A549 (cell line): Measurements from ENCODE around the gene HTR1E. TPM values are rescaled to one million over a fixed set of nuclear protein-coding genes. Genes with fewer than 3 reads are reported as not detected.
A peak's percentile ranks its signal among the peaks of the same experiment; 100 is the strongest.

Source experiments
- ATAC-seq, 2 experiments: fragments of 200-7000 bp in 1 of 2; fragments of >200 bp in 1 of 2; cut with Nextera tagmentation in 1 of 2; cut with Tn5 transposase in 1 of 2; 3 replicates each; pipeline versions ENCODE4 v1.8.0 to v1.9.1; 2018 to 2020; ENCODE audit warnings: mild to moderate bottlenecking in 1 of 2, moderate library complexity in 1 of 2
- CTCF ChIA-PET: fragments of 300-600 bp; sonication (Branson Sonifier 250); formaldehyde crosslinking; extraction: SDS; loops from one replicate; lab custom pipeline; 2021; ENCODE audit warnings: antibody characterized with exemption, inconsistent platforms; lab: Yijun Ruan, JAX
- POLR2A ChIA-PET: fragments of 350-600 bp; formaldehyde crosslinking; extraction: SDS; loops from one replicate; lab custom pipeline; 2021; ENCODE audit warnings: antibody characterized with exemption, inconsistent platforms; lab: Yijun Ruan, JAX
- DNase-seq, 2 experiments: peaks; one replicate each; pipeline versions ENCODE4 v3.0.0 to v3.0.0-alpha.2; 2011 to 2016; ENCODE audit warnings: low read depth in 1 of 2, low spot score in 1 of 2
- FAIRE-seq: peaks from 2 replicates; lab custom pipeline; 2011; peaks lifted over from hg19 to GRCh38; lab: Jason Lieb, UNC
- H3K27ac ChIP-seq, 2 experiments: fragments of >200 bp; sonication (Bioruptor Twin); formaldehyde crosslinking; 3 replicates each; pipeline ENCODE4 v1.5.1; 2016 to 2017
- H3K4me1 ChIP-seq: fragments of >200 bp; sonication (Bioruptor Twin); formaldehyde crosslinking; 3 replicates; pipeline ENCODE4 v1.6.1; 2016
- H3K4me2 ChIP-seq: fragments of >200 bp; sonication (Bioruptor Twin); formaldehyde crosslinking; 3 replicates; pipeline ENCODE4 v1.6.1; 2016
- H3K4me3 ChIP-seq: fragments of >200 bp; sonication (Bioruptor Twin); formaldehyde crosslinking; 3 replicates; pipeline ENCODE4 v1.5.1; 2016
- H3K9me3 ChIP-seq: fragments of >200 bp; sonication (Bioruptor Twin); formaldehyde crosslinking; 3 replicates; pipeline ENCODE4 v1.6.1; 2016
- CBX8 ChIP-seq: fragments of 200-600 bp; sonication (generic); IDR thresholded peaks from 2 replicates; pipeline ENCODE4 v1.6.1; 2016
- MAFK ChIP-seq: fragments of 450-650 bp; IDR thresholded peaks from 2 replicates; pipeline ENCODE4 v1.6.1; 2014; ENCODE audit not compliant: partially characterized antibody
- WGBS: methylation state at CpG from one replicate; pipeline ENCODE4 v1.1.6; 2017; ENCODE audit errors: missing lambda C conversion rate; 5-methylcytosine and 5-hydroxymethylcytosine counted together
- polyA plus RNA-seq, 4 experiments: library from polyadenylated mRNA; depleted of rRNA in 3 of 4; stranded (reverse); fragments of >200 nt; fragmentation: RNase III in 1 of 4; extraction: RNeasy Plus Mini Kit Qiagen cat#74134 plus additional on column Dnase treatment in 1 of 4; gene quantifications; 2 replicates in 3 of 4; 3 replicates in 1 of 4; pipeline ENCODE4 v1.2.3, GENCODE V29; 2011 to 2017
- small RNA-seq, 6 experiments: library from RNA; depleted of rRNA; stranded (forward); fragments of <200 nt; gene quantifications; one replicate each; pipeline ENCODE3, GENCODE V24; 2012

HTR1E gene
- polyA plus RNA-seq, 2 of the 4 experiments (the other 2 are of a cell fraction): not detected

DNA sequence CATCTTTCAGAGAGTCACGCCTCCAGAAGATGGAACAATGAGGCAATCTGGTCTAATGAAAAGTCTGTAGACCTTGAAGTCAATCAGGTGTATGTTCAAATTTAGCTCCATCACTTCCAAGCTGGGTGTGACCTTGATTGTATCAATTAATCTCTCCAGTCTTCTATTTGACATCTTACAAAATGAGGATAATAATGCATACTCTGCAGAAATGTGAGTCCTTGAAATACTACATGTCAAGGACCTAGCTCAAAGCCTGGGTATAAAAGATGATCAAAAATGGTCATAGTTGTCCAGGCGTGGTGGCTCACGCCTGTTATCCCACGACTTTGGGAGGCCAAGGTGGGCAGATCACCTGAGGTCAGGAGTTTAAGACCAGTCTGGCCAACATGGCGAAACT lies 127.8 kb downstream of the HTR1E start:
- WGBS: 13% methylated on average over 5 of the region's 5 CpGs
- TF ChIP-seq MAFK: peak; percentile 58
- no peak for TF ChIP-seq CBX8
- TF ChIP-seq, all 56 proteins: peak for 1
- POLR2A ChIA-PET: no interaction called here

More for the DNA sequence above, 127.8 kb downstream of the HTR1E start:
- FAIRE-seq: no peak
- H3K4me2 ChIP-seq: no peak overlapping the region
- no peak overlapping the region for H3K27ac ChIP-seq
- DNase-seq: no peak
- no peak for ATAC-seq
- no peaks in the 10 kb centered on the region for H3K4me1 ChIP-seq
- no peaks in the 10 kb centered on the region for H3K9me3 ChIP-seq
- CTCF ChIA-PET: interaction anchor here (1.1 to 1.9 kb wide), 2 partner anchors 12 to 13 kb away, joined by 3 to 5 read pairs; no protein-coding TSS in a partner anchor
- no peak overlapping the region for H3K4me3 ChIP-seq

Small RNA genes within 50 kb of the gene (small RNA-seq; reads per million reads assigned to genes)
- gene AL157777.2 (0 reads per million in 6 experiments), gene MTHFD2P2 (0 reads per million in 6 experiments)

Other genes with a start within 250 kb of the HTR1E start
- gene CGA, start 157.6 kb downstream of the HTR1E start, polyA plus RNA-seq (2011; rRNA removed): 0.09 TPM in 1 of 2 replicates, not detected in the other
- not detected in 3 replicates for gene CGA, start 157.6 kb downstream of the HTR1E start, polyA plus RNA-seq (2017; fragmentation: RNase III; extraction: RNeasy Plus Mini Kit Qiagen cat#74134 plus additional on column Dnase treatment)
- gene ZNF292, start 218.0 kb downstream of the HTR1E start, polyA plus RNA-seq (2011; rRNA removed): 5.6 and 7.5 TPM in 2 replicates
- gene ZNF292, start 218.0 kb downstream of the HTR1E start, polyA plus RNA-seq (2017; fragmentation: RNase III; extraction: RNeasy Plus Mini Kit Qiagen cat#74134 plus additional on column Dnase treatment): 2.0 to 2.5 TPM (median 2.5 TPM) in 3 replicates